ENCODE data around the gene ABCB11.

The ABCB11 gene

DNA sequence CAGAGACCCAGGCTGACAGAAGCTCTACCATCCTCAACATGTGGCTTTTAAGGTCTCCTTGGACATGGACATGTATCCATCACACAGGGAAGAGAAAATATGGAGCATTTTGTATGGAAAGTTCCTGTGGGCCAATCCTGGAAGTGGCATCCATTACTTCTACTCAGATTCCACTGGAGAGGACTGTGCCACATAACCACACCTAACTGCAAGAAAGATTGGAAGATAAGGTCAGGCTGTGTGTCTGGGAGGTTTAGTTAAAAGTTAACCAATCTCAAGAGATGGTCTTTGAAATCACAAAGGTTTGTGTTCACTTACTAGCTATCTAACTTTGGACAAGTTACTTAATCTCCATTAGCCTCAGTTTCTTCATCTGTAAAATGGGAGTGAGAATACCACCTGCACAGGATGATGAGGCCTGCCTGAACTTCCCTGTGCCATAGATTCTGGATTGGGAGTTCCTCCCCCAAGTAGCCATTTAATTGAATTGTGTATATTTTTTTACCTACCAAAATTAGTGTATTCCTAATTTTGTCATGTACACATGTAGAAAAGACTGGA lies 3.9 kb upstream of the ABCB11 start:
- TF ChIP-seq, protein P1, sequence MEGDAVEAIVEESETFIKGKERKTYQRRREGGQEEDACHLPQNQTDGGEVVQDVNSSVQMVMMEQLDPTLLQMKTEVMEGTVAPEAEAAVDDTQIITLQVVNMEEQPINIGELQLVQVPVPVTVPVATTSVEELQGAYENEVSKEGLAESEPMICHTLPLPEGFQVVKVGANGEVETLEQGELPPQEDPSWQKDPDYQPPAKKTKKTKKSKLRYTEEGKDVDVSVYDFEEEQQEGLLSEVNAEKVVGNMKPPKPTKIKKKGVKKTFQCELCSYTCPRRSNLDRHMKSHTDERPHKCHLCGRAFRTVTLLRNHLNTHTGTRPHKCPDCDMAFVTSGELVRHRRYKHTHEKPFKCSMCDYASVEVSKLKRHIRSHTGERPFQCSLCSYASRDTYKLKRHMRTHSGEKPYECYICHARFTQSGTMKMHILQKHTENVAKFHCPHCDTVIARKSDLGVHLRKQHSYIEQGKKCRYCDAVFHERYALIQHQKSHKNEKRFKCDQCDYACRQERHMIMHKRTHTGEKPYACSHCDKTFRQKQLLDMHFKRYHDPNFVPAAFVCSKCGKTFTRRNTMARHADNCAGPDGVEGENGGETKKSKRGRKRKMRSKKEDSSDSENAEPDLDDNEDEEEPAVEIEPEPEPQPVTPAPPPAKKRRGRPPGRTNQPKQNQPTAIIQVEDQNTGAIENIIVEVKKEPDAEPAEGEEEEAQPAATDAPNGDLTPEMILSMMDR (IDR thresholded peaks at IDR 0.05; ENCODE audit: low read depth, low read length): no peak
- DNase-seq (ENCODE audit: low read depth in 2 of 2): no peak
- H3K4me3 ChIP-seq (replicated peaks in 1 of 2; ENCODE audit: low read depth in 2 of 2, low read length in 2 of 2): no peak overlapping the region

DNA sequence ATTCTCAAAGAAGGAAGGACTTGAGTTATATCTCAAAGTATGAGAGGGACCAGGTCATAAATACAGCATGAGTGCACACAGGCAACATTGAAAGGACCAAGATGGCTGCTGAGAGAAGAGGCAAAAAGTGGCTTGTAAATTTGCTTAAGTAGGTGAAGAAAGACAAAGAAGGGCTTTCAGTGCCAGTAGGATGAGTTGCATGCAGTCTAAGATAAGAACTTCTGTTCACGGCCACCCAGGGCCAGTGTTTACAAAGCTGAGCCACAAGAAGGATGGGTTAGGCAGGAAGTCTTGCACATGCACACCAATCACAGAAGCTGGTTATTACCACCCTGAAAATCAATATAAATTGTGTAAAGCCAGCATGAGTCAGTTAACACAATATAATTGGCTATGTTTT lies 3.1 kb upstream of the ABCB11 start:
- H3K4me3 ChIP-seq (replicated peaks in 1 of 2; ENCODE audit: low read depth in 2 of 2, low read length in 2 of 2): no peak overlapping the region
- peak; percentile 27 to 36 for DNase-seq (ENCODE audit: low read depth in 2 of 2)
- TF ChIP-seq, protein P1 (IDR thresholded peaks at IDR 0.05; ENCODE audit: low read depth, low read length): no peak

DNA sequence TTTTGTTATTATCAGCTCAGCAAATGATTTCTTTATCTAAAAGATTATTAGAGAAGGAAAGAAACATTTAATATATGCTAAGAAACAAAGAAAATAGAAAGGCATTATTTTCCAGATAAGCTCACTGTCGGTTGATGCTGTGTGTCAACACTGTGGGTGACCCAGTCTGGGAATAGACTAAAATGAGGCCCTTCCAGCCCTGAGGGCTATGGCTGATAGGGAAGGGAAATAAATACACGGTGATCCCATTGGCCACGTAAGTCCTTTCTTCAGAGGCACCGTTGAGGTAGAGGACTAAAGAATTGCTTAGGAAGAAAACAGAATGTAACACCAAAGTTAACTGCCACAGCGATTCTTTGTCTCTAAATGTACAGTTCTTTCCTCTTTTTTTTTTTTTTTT lies 1.8 kb downstream of the ABCB11 start:
- TF ChIP-seq, protein P1 (IDR thresholded peaks at IDR 0.05; ENCODE audit: low read depth, low read length): no peak
- DNase-seq (ENCODE audit: low read depth in 2 of 2): peak in 1 of 2 donors; percentile 25
- H3K4me3 ChIP-seq (replicated peaks in 1 of 2; ENCODE audit: low read depth in 2 of 2, low read length in 2 of 2): no peak overlapping the region

DNA sequence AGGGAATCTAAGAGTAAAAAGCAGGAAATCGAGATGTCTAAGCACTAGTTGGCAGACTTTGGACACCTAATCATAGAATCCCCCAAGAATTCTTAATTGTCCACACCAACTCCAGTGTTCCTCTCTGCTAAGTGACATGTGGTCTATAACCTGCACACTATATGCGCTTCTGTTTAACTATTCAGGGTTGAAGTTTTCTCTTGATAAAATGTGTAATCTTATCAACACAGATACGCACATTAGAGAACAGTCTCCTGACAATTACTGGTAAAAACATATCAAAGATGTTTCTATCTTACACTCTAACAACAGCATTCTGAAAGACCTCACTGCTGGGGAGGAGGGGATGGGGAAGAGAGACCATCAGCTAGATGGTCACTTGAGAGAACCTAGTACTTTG lies 3.9 kb downstream of the ABCB11 start:
- TF ChIP-seq, protein P1 (IDR thresholded peaks at IDR 0.05; ENCODE audit: low read depth, low read length): no peak
- no peak for DNase-seq (ENCODE audit: low read depth in 2 of 2)

DNA sequence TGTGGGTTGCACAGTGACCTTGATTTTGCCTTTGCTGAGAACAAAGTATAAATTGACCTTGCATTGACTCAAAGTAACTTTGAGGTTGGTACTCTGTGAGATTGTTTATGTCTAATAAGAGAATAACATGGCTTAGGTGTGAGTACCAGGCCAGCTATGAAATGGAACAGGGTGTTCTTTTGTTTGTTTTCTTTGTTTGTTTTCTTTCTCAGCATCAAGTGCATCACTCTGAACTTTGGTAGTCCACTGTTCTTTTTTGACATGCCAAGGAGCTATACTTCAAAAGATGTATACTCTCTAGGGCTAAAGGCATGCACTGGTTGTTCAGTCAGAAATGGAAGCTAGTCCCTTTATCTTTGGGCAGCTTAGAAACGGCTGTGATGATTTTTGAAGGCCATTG lies 5.1 kb downstream of the ABCB11 start:
- H3K4me3 ChIP-seq (replicated peaks in 1 of 2; ENCODE audit: low read depth in 2 of 2, low read length in 2 of 2): no peak overlapping the region
- TF ChIP-seq, protein P1 (IDR thresholded peaks at IDR 0.05; ENCODE audit: low read depth, low read length): no peak
- DNase-seq (ENCODE audit: low read depth in 2 of 2): peak in 1 of 2 donors; percentile 18

More for the DNA sequence above, 3.9 kb downstream of the ABCB11 start:
- H3K4me3 ChIP-seq (replicated peaks in 1 of 2; ENCODE audit: low read depth in 2 of 2, low read length in 2 of 2): no peak overlapping the region

DNA sequence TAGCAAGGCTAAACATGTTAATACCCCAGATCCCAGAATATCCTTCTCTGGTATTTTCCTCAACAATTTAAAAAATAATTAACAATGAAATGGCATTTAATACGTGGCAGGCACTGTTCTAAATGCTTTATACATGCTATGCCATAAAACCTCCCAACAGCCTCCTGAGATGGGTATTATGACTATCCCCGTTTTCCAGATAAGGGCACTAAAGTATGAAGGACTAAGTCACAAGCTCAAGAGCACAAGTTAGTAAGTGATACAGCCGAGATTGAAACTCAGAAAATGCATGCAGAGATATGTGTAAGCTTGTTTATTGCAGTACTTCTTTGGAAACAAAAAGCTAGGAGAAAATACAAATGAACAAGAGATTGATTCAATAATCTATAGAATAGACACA lies 8.0 kb downstream of the ABCB11 start:
- TF ChIP-seq, protein P1 (IDR thresholded peaks at IDR 0.05; ENCODE audit: low read depth, low read length): no peak
- no peak overlapping the region for H3K4me3 ChIP-seq (replicated peaks in 1 of 2; ENCODE audit: low read depth in 2 of 2, low read length in 2 of 2)
- no peak for DNase-seq (ENCODE audit: low read depth in 2 of 2)

DNA sequence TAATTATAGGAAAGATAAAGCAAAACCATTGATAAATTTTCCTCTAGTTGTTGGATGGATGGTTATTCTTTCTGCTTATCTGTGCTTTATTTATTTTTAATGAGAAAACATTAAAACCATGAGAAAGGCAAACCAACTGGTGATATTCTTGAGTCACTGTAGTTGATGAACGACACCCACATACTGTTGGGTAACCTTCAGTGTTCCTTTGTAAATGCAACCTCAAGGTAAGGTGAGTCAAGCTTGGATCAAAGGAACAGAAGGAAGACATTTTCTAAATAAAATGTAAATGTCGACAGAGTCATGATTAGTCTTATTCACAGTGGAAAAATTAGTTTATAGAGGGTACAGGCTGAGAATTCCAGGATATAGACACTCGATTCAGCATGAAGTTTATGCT lies 12.7 kb downstream of the ABCB11 start:
- DNase-seq (ENCODE audit: low read depth in 2 of 2): peak in 1 of 2 donors; percentile 41
- TF ChIP-seq, protein P1 (IDR thresholded peaks at IDR 0.05; ENCODE audit: low read depth, low read length): no peak
- no peak overlapping the region for H3K4me3 ChIP-seq (replicated peaks in 1 of 2; ENCODE audit: low read depth in 2 of 2, low read length in 2 of 2)
